Stimulated activated CD4-positive, alpha-beta T cell treated with anti-CD3 and anti-CD28 coated beads, Interleukin-4, amount 100 ng/mL, for 48 hours (primary cell): ENCODE results near the gene IGFBP7.

ENCODE experiments used
- DNase-seq, 2 donors: peaks; one replicate each; pipeline ENCODE4 v3.0.0-alpha.2; 2020; ENCODE audit warnings: low read depth in 2 of 2

IGFBP7 gene

DNA sequence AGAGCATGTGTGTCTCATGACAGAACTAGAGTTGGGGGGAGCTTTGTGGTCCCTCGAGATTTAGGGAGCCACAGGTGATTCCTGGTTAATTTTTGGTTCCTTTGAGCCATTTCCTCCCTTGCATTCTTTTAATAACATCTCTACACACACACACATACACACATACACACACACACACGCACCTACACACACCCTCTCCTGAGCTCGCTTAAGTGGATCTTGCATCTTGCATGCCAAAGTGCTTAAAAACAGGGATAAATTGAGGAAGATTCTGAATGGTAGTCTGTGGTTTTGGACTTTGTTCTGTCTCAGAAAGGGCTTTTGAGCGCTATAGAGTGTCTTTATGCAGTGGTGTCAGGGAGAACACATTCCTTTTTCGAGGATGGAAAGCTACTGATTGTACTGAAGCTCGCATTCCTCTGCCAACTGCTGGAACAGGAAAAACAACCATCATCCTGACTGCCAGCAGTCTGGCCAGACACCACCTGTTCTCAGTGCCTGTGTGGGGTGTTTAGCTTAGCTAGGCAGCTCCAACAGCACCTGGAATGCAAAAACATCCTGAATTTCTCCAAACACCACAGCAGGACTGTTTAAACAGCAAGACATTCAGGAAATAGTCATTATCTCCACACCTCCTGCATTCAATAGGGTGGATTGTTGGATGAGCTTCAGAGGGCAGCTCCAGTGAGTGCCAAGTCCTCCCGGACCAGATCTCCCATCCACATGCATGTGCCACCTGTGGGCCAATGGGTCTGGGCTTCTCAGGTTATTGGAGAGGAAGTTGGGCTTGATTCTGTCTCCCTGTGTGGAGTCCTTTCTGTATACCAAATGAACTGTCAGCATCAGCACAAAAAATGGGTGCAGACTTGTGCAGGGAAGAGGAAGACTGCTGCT is 21.9 kb upstream of the IGFBP7 start:
- no peak for DNase-seq

GRCh38 chr4:57129477-57129876 is 19.3 kb upstream of the IGFBP7 start:
- no peak for DNase-seq

DNA sequence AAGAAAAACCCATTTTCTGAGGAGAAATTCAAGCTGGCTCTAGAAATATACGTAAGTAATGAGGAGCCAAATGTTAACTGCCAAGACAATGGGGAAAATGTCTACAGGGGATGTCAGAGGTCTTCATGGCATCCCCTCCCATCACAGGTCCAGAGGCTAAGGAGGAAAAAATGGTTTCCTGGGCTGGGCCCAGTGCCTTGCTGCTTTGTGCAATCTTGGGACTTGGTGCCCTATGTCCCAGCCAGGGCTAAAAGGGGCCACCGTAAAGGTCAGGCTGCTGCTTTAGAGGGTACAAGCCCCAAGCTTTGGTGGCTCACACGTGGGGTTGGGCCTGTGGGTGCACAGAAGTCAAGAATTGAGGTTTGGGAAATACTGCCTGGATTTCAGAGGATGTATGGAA is 17.2 kb upstream of the IGFBP7 start:
- DNase-seq: no peak

DNA sequence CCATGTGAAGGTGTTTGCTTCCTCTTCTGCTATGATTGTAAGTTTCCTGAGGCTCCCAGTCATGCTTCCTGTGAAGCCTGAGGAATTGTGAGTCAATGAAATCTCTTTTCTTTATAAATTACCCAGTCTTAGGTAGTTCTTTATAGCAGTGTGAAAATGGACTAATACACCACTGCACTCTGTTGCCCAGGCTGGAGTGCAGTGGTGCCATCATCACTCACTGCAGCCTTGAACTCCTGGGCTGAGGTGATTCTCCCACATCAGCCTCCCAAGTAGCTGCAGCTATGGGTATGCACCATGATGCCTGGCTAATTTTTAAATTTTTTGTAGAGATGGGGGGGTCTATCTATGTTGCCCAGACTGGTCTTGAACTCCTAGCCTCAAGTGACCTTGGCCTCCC is 15.8 kb upstream of the IGFBP7 start:
- DNase-seq: no peak

DNA sequence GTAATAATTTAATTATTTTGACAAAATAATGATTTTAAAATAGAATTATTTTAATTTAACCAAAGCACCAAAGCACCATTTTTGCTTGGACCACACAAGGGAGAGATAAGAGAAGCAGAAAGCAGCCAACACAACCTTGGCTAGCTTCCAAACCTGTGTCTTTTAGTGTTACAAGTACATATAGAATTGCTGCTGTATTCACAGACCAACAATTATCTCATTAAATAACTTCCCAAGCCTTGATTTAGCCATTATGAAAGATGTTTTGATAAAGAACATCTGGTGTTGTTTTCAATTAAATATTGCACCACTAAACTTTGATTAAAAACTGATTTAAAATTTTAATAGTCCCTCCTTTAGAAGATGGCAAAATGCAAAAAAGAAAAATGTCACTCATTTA is 14.0 kb upstream of the IGFBP7 start:
- no peak for DNase-seq

DNA sequence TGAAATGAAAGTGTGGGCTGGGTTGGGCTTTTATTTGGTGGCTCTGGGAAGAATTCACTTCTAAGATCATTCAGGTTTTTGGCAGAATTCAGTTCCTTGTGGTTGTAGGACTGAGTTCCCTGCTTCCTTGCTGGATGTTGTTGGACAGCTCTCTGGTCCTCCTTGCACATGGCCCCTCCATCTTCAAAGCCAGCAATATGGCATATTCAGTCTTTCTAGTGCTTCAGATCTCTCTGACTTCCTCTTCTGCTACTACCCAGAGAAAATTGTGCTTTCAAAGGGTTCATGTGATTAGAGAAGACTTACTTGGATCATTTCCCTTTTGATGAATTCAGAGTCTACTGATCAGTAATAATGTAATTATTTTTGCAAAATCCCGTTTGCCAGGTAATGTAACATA is 12.8 kb upstream of the IGFBP7 start:
- no peak for DNase-seq

GRCh38 chr4:57119054-57119651 is 9.0 kb upstream of the IGFBP7 start:
- DNase-seq: no peak

- no peak for DNase-seq
Measured at GRCh38 chr4:57117491-57117890, 7.3 kb upstream of the IGFBP7 start.

DNA sequence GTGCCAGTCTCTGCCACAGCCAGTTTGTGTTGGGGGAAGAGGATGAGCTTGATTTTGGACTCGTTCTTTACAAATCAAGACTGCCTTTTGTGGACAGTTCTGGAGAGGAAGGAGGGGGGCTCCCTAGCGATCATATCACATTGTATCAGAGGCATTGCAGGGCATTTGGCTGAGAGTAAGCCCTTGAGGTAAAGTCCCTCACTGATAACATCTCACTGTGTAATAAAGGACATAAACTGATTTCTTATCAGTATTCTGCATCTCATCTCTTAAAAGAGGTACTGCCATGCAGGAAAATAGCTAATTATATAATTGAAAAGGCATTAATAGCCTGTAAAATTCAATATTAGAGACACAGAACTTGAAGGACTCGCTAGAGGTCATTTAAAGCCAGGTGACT is 6.1 kb upstream of the IGFBP7 start:
- no peak for DNase-seq

DNA sequence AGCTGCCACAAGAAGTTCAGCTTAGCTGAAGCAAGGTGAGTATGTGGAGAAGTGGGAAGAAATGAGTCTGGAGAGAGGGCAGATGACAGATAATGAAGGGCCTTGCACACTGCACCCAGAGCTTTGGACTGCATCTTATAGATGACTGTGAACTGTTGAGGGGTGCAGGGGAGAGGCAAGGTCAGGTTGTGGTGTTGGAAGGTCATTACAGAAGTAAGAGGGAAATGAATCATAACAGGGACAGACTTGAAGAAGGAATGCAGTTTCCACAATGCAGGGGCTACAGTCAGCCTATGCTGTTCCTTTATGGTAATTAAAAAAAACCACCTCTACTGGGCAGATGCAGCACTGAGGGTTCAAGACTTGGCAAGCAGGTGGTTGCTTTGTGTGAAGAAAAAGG is 4.8 kb upstream of the IGFBP7 start:
- no peak for DNase-seq

DNA sequence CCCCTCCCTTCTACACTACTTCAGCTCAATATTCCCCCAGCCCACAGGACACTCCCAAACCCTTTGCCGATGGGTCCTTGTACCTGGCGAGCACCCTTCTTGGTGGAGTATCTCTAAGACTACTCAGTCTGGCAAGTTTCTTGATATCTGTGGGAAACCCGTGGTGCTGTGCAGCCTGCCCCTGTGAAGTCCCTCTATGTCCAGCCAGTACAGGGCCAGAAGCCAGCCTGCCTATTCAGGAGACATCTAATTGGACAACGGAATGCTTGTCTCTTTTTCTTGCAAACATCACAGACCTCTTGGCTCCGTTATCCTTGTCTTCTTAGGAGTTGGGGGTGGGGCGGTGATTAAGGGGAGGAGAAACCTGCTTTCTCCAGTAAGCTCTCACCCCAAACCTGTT is 3.7 kb upstream of the IGFBP7 start:
- DNase-seq: no peak

DNA sequence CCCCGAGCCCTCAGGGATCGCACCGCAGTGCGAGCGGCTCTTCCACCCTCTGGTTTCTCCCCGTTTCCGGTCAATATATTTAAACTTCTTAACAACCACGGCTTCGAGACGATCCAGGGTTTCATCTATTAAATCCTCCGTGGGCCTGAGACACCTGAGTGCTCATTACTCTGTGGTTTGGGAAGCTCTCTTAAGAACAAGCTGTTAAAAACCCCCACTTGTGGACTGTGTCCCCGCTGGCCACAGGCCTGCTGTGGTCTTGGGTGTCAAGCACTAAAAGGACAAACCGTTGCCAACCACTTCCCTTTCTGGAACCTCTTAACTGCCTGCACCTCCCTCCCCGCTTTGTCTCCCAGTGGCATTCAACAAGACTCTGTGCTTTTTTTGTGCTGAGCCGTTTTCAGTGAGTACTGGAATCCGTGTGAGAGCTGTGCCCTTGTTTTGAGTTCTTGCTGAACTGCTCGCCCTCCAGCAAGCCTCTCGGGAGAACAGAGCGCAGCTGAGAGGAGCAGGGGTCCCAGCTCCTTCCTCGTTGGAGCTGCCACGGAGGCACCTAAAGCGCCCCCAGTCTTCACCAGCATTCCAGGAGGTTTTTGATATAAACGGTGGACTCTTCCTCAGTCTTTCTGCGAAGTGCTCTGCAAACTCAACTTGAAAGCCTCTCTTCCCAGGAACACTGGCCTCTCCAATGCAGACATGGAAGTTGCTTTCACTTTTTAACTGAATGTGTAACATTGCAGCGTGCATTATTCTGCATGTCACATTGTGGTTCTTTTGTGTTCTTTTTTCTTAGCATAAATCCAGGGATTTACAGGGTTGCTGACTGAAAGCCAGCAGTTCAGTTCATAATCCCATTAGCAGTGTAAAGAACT is 691 bp upstream of the IGFBP7 start:
- DNase-seq: no peak

GRCh38 chr4:57109411-57109846 is 756 bp downstream of the IGFBP7 start:
- DNase-seq: no peak

- no peak for DNase-seq
Measured at GRCh38 chr4:57106181-57106580, 4.0 kb downstream of the IGFBP7 start.

DNA sequence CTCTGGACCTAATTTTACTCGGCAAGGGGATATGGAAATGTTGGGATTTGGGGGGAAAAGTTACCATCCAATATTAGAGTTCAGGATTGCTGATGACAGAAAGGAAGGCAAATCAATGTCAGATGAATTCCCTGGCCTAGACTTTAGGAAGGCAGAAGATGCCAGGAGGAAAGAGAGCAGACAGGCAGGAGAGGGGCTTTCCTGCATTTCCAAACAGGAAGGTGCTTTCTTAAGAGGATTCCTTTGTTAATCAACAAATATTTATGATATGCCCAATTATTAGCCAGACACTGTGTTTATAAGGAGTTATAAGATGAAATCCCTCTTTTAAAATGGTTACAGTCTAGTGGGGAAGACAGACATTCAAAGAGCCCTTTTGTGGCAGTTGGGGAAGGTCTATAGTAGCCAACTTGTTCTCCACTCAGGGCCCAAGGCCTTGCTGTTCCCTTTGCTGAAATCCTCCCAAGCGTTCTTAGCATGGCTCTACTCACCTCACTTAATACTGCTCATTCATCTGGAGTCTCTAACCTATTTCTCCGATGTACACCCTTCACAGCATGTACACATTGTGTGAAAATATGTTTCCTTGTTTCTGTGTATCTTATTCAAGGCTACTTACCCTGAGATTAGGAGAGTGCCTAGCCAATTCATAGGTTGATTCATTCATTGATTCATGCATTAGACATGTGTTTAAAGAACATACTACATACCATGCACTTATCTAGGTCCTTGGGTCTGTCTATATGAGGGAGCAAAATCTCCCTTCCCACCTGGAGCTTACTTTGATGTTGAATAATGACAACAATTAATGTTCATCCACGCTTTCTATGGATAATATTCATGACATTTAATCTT is 5.3 kb downstream of the IGFBP7 start:
- DNase-seq: no peak

DNA sequence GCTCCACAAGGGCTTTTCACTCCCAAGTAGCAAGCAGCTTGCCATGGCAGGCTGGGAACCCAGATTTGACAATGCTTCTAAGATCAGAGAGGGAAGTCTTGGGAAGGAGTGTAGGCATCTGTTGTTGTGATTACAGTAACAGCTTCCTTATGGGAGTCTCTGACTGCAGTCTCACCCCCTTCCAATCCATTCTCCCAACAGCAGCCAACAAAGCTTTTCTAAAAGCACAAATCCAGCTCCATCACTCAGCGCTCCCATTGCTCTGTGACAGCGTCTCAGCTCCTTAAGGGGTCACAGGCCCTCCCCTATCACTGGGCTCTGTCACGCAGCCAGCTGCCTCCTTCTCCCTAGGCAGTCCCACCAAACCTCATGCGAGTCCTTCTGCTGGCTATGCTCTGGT is 7.1 kb downstream of the IGFBP7 start:
- DNase-seq: no peak

- no peak for DNase-seq
Measured at GRCh38 chr4:57102050-57102624, 8.0 kb downstream of the IGFBP7 start.

DNA sequence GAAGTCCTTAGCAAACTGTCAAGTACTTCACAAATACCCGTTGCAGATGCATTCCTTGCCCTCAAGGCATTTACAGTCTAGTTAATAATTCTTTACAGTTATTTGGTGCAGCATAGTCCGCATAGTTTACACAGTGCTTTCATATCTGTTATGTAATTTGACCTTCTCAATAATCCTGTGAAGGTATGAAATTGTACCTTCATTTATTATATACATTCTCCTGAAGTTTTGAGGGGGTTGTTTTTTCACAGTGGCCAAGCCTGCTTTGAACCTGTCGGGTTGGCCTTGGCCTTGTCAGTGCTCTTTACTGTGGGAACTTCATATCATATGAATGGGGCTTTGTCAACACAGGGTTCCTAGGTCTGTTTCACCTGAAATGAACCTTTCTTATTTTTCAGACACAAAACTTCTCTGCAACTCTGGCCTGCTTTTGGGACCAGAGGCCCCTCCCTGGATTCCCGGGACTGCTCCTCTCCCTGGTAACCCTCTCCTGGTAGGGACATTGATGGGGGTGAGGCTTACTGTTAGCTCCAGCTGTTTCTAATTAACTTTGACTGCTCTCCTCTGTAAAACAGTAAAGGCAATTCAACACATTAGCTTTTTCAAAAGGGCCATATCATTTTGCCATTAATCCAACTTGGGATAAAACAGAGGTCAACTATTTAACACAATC is 9.1 kb downstream of the IGFBP7 start:
- DNase-seq: no peak

- no peak for DNase-seq
Measured at GRCh38 chr4:57099363-57099762, 10.8 kb downstream of the IGFBP7 start.

DNA sequence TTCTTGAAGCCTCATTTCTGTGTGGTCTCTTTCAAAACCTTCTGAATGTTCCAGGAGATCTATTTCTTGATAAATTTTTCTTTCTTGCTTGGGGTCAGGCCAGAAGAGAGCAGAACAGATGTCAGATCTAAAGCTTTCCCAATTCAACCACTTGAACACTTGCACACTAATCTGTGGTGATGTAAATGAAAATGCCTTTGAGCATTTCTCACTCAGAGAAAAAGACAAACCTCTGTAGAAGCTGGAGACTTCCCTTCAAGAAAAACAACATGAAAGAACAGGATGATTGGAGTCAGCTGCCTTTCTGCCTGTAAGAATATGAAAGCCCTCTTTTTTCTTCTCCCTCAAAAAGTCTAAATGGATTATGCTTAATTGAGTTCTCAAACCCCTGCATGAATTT is 11.2 kb downstream of the IGFBP7 start:
- no peak for DNase-seq

DNA sequence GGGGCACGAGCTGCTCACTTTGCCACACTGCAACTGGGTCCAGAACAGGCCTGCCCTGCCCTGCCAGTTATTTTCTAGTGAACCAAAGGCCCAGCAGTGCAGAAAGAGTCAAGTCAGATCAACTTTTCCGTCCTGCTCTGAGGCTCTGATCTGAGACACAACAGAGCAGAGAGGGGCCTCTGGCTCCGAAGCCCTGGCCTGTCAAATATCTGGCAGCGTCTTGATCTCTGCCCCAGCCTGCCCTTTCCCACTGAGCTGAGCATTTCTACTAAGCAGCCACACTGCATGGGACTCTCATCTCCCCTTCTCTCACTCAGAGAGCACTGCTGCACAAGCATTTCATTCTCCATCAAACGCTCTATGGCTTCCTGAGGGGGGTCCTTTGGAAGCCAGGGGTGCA is 11.8 kb downstream of the IGFBP7 start:
- DNase-seq: no peak
